Fibroblast of lung (primary cell): Measurements from ENCODE around the gene SMIM38. TPM values are rescaled to one million over a fixed set of nuclear protein-coding genes. Genes with fewer than 3 reads are reported as not detected.

Source experiments
- DNase-seq, 2 donors: peaks; one replicate each; pipeline versions ENCODE4 v3.0.0 to v3.0.0-alpha.2; 2010; ENCODE audit warnings: low read depth in 2 of 2
- H2AFZ ChIP-seq: 2 replicates; pipeline ENCODE4 v1.5.1; 2012; ENCODE audit warnings: low read length, control low read depth, inconsistent platforms
- H3K27ac ChIP-seq: 2 replicates; pipeline ENCODE4 v1.5.1; 2011; ENCODE audit warnings: low read length, control low read depth; ENCODE audit not compliant: insufficient read depth
- H3K27me3 ChIP-seq: 2 replicates; pipeline ENCODE4 v1.5.1; 2011; ENCODE audit warnings: mild to moderate bottlenecking, low read length; ENCODE audit not compliant: control insufficient read depth, insufficient read depth
- H3K36me3 ChIP-seq: 2 replicates; pipeline ENCODE4 v1.5.1; 2011; ENCODE audit warnings: low read length; ENCODE audit not compliant: control insufficient read depth, insufficient read depth
- H3K4me1 ChIP-seq: 2 replicates; pipeline ENCODE4 v1.5.1; 2011; ENCODE audit warnings: low read length; ENCODE audit not compliant: control insufficient read depth, insufficient read depth; ENCODE audit errors: extremely low read depth
- H3K4me2 ChIP-seq: 2 replicates; pipeline ENCODE4 v1.5.1; 2011; ENCODE audit warnings: low read length, control low read depth; ENCODE audit not compliant: insufficient read depth; ENCODE audit errors: extremely low read depth
- H3K4me3 ChIP-seq, 4 experiments: fragments of 200-600 bp in 1 of 4; sonication (generic) in 1 of 4; replicated peaks in 1 of 4; 2 replicates each; pipeline ENCODE4 v1.5.1; 2011 to 2016; ENCODE audit warnings: low read length in 4 of 4, low read depth in 3 of 4, mild to moderate bottlenecking in 3 of 4, control low read depth in 2 of 4, inconsistent platforms in 1 of 4, mixed read lengths in 1 of 4; ENCODE audit not compliant: insufficient read depth in 1 of 4; ENCODE audit errors: control extremely low read depth in 1 of 4
- H3K79me2 ChIP-seq: 2 replicates; pipeline ENCODE4 v1.5.1; 2012; ENCODE audit warnings: mild to moderate bottlenecking, low read length, inconsistent platforms; ENCODE audit not compliant: control insufficient read depth, insufficient read depth
- H3K9ac ChIP-seq: 2 replicates; pipeline ENCODE4 v1.5.1; 2011; ENCODE audit warnings: mild to moderate bottlenecking, low read length, control low read depth; ENCODE audit not compliant: insufficient read depth
- H3K9me3 ChIP-seq: 2 replicates; pipeline ENCODE4 v1.5.1; 2012; ENCODE audit warnings: low read depth, low read length; ENCODE audit not compliant: control insufficient read depth, insufficient read depth
- H4K20me1 ChIP-seq: 2 replicates; pipeline ENCODE4 v1.5.1; 2011; ENCODE audit warnings: low read length; ENCODE audit not compliant: control insufficient read depth, insufficient read depth; ENCODE audit errors: extremely low read depth
- EZH2 ChIP-seq: IDR thresholded peaks from 2 replicates; pipeline ENCODE4 v1.5.1; 2012; ENCODE audit warnings: low read length, control low read depth, mild to moderate bottlenecking; ENCODE audit errors: missing control alignments
- polyA plus RNA-seq, 2 donors: library from polyadenylated mRNA; depleted of rRNA in 1 of 2; stranded (reverse) in 1 of 2; unstranded in 1 of 2; fragments of >200 nt; gene quantifications; 2 replicates each; pipeline ENCODE4 v1.2.1, GENCODE V29; 2011 to 2012; ENCODE audit warnings: missing spikeins in 1 of 2
- total RNA-seq: library from RNA; depleted of rRNA; stranded (reverse); fragments of >200 nt; gene quantifications from 2 replicates; pipeline ENCODE4 v1.2.1, GENCODE V29; 2014
- TF ChIP-seq, protein P1 (sequence below), 2 donors: IDR thresholded peaks in 1 of 2; conservative IDR thresholded peaks in 1 of 2; 1 replicate in 1 of 2; 2 replicates in 1 of 2; pipeline ENCODE4 v1.5.1; 2011 to 2012; ENCODE audit warnings: low read length in 2 of 2, control low read depth in 1 of 2, inconsistent platforms in 1 of 2, low read depth in 1 of 2, mild to moderate bottlenecking in 1 of 2

SMIM38 gene
- total and polyA plus RNA-seq, 2 donors (not counting 1 experiment from before 2014, with no cell fraction given): 0.06 to 0.33 TPM

DNA sequence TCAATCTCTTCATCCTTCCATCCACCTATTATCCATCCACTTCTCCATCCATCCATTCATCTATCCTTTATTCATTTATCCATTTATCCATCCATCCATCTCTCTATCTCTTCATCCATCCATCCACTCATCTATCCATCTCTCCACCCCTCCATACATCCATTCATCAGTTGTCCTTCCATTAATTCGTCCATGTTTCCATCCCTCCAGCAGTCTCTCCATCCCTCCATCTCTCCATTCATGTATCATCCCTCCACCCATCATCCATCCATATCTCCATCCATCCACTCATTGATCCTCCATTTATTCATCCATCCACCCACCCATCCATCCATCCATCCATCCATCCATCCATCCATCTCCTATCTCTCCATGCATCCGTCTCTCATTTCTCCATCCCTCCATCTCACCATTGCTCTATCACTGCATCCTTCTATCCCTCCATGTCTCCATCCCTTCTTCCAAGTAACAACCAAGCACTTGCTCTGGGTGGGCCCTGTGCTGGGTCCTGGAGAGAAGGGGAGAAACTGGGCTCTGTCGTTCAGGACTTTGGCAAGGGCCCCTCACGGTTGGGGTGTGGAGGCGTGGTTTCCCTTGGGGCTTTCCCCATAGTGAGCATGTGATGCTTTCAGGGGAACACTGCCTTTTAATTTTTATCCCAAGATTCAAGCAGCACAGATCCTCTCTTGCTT, 43.3 kb downstream of the SMIM38 start:
- Histone ChIP-seq H3K9ac (no peak overlapping the region), H3K79me2 (no peaks in the 10 kb centered on the region), H3K9me3 (no peaks in the 10 kb centered on the region), H3K4me1 (no peaks in the 10 kb centered on the region), H3K4me3 (no peak overlapping the region), H4K20me1 (no peaks in the 10 kb centered on the region), H3K27me3 (no peaks in the 10 kb centered on the region), H3K4me2 (no peak overlapping the region), H3K27ac (no peak overlapping the region), H2AFZ (no peak overlapping the region), H3K36me3 (no peaks in the 10 kb centered on the region)
- no peak for DNase-seq
- TF ChIP-seq, protein P1, sequence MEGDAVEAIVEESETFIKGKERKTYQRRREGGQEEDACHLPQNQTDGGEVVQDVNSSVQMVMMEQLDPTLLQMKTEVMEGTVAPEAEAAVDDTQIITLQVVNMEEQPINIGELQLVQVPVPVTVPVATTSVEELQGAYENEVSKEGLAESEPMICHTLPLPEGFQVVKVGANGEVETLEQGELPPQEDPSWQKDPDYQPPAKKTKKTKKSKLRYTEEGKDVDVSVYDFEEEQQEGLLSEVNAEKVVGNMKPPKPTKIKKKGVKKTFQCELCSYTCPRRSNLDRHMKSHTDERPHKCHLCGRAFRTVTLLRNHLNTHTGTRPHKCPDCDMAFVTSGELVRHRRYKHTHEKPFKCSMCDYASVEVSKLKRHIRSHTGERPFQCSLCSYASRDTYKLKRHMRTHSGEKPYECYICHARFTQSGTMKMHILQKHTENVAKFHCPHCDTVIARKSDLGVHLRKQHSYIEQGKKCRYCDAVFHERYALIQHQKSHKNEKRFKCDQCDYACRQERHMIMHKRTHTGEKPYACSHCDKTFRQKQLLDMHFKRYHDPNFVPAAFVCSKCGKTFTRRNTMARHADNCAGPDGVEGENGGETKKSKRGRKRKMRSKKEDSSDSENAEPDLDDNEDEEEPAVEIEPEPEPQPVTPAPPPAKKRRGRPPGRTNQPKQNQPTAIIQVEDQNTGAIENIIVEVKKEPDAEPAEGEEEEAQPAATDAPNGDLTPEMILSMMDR (conservative IDR thresholded peaks at IDR 0.05 in 1 of 2, IDR thresholded peaks at IDR 0.05 in 1 of 2; ENCODE audit: low read depth in 1 of 2, low read length in 2 of 2): no peak
- no peak for TF ChIP-seq EZH2

DNA sequence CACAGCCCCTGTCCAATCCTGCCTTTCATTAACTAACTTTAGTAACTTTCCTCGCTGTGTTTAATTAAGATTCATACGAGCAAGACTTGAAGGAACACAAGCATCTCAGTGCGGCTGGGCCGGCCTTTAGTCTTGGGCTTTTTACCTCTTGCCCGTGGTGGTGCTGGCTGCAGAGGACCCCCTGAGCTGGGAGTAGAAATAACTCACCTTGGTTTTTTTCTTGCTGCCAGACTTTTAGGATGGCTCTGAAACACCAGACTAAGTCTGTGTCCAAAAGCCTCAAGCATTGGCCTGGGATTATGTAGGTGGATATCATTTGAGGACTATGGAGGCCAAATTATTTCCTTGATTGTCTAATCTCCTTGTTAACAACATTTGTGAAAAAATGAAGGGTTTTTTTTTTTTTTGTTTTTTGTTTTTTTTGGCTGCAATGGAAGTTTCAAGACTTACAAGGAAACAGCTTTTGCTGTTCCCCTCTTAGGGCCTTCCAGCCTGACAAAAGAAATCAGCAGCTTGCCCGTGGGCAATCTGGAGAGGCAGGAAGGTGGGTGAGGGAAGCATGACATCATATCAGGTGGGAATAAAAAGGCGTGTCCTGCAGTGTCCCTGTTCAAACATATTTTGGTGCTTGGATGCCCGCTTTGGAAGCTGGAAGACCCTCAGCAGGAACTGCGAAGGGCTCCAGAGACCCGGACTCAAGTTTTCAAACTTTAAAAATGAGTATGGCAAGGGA, 44.0 kb downstream of the SMIM38 start:
- no peak for DNase-seq
- TF ChIP-seq, protein P1 (conservative IDR thresholded peaks at IDR 0.05 in 1 of 2, IDR thresholded peaks at IDR 0.05 in 1 of 2; ENCODE audit: low read depth in 1 of 2, low read length in 2 of 2): no peak
- no peak for TF ChIP-seq EZH2
- Histone ChIP-seq H3K27me3 (no peaks in the 10 kb centered on the region), H3K4me3 (no peak overlapping the region), H3K27ac (no peak overlapping the region), H4K20me1 (no peaks in the 10 kb centered on the region), H3K36me3 (no peaks in the 10 kb centered on the region), H2AFZ (no peak overlapping the region), H3K9me3 (no peaks in the 10 kb centered on the region), H3K79me2 (no peaks in the 10 kb centered on the region), H3K4me1 (no peaks in the 10 kb centered on the region), H3K9ac (no peak overlapping the region), H3K4me2 (no peak overlapping the region)

DNA sequence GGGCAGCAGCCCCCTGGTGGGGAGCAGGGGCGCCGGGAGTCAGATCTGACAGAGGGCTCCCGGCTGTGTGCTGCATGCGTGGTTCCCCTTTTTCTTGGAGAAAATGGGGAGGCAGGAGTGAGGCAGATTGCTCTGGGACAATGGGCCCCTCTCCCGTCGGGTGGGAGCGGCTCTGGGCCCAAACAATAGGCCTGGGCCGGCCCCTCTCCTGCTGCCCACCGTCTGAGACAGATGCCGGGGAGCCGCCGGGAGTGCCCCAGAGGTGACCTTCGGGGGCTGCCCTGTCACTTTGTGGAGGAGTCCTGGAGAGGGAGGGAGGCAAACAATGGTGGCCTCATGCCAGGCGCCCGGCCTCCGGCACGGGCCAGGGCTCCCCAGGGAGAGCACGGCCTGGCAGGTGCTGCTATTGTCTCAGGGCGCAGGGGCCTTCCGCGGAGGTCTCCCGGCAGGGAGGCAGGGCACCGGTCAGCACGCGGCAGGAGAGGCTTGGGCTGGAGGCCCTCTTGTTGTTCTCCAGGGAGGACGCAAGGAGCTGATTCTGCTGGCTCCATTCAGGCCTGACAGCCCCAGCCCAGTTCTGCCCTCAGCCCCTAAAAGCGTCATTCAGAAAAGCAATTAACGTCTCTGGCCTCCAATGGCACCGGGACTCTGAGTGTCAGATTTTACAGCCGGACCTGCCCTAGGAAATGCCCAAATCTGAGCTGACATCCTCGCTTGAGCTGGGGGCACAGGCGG, 44.8 kb downstream of the SMIM38 start:
- no peaks in the 10 kb centered on the region for H3K4me1 ChIP-seq
- H3K79me2 ChIP-seq: no peaks in the 10 kb centered on the region
- no peak for DNase-seq
- no peak overlapping the region for H3K4me2 ChIP-seq
- H3K4me3 ChIP-seq: no peak overlapping the region
- TF ChIP-seq, protein P1 (conservative IDR thresholded peaks at IDR 0.05 in 1 of 2, IDR thresholded peaks at IDR 0.05 in 1 of 2; ENCODE audit: low read depth in 1 of 2, low read length in 2 of 2): no peak
- TF ChIP-seq EZH2: no peak
- no peaks in the 10 kb centered on the region for H3K9me3 ChIP-seq
- H3K27ac ChIP-seq: no peak overlapping the region
- H3K27me3 ChIP-seq: no peaks in the 10 kb centered on the region
- no peaks in the 10 kb centered on the region for H4K20me1 ChIP-seq
- no peak overlapping the region for H3K9ac ChIP-seq
- H3K36me3 ChIP-seq: no peaks in the 10 kb centered on the region
- no peak overlapping the region for H2AFZ ChIP-seq
